ENCODE measurements around the gene SND1. TPM values are rescaled to one million over a fixed set of nuclear protein-coding genes. Genes with fewer than 3 reads are reported as not detected.
"Not testable (repeated sequence)": the region's sequence is repeated elsewhere in the genome, so short reads cannot be mapped to it uniquely, and the experiment has no call there.

SND1 gene
- total RNA-seq, 6 experiments from 2014 or later: 77.5 to 150 (median 126) TPM

DNA sequence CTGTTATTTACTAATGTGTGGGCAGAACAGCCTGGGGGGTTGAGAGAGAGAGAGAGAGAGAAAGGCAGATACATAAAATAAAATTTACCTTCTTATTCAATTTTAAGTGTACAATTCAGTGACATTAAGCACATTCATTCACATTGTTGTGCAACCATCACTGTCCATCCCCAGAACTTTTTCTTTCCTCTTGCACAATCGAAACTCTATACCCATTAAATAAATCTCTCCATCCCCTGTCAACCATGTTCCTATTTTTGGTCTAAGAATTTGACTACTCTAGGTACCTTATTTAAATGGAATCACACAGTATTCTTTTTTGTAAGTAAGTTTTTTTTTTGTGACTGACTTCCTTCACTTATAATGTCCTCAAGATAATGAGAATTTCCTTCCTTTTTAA is 181.6 kb downstream of the SND1 start:
- Histone ChIP-seq H3K4me3 (no peak overlapping the region), H3K27me3 (no peaks in the 10 kb centered on the region), H3K27ac (no peak overlapping the region), H3K4me1 (no peaks in the 10 kb centered on the region), H3K9me3 (no peaks in the 10 kb centered on the region), H3K36me3 (peaks cover 0 to 3% (median 0%) of the 10 kb centered on the region in 4 donors)
- 44% methylated on average over 1 of the region's 1 CpG for WGBS (ENCODE audit: insufficient coverage, low coverage, low lambda C conversion rate, missing lambda C conversion rate)
- peak in 3 of 4 donors; percentile 43 to 51 (median 45) for ATAC-seq
- DNase-seq: no peak
- TF ChIP-seq, protein P1, sequence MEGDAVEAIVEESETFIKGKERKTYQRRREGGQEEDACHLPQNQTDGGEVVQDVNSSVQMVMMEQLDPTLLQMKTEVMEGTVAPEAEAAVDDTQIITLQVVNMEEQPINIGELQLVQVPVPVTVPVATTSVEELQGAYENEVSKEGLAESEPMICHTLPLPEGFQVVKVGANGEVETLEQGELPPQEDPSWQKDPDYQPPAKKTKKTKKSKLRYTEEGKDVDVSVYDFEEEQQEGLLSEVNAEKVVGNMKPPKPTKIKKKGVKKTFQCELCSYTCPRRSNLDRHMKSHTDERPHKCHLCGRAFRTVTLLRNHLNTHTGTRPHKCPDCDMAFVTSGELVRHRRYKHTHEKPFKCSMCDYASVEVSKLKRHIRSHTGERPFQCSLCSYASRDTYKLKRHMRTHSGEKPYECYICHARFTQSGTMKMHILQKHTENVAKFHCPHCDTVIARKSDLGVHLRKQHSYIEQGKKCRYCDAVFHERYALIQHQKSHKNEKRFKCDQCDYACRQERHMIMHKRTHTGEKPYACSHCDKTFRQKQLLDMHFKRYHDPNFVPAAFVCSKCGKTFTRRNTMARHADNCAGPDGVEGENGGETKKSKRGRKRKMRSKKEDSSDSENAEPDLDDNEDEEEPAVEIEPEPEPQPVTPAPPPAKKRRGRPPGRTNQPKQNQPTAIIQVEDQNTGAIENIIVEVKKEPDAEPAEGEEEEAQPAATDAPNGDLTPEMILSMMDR (IDR thresholded peaks at IDR 0.05): no peak
- no peak for TF ChIP-seq POLR2A (IDR thresholded peaks at IDR 0.05)
- intact Hi-C loops (cut with DNase I): no loop called here

DNA sequence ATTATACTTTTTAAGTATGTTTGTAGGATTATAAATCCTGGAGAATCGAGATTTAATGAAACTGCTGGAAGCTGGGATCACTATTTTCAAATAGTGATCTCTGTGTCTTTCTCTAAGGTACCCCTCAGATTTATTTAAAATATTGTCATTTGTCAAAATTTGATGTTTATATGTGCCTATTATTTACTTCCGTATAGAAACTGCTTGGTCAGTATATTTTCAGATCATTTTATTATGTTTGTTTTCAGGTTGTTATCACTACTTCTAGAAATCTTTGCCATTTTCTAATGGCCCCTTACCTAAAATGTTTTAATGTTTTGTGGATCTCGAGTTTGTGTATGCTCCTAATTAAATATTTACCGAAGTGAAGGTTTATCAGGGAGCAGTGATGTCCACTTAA is 183.7 kb downstream of the SND1 start:
- WGBS (ENCODE audit: insufficient coverage, low coverage, low lambda C conversion rate, missing lambda C conversion rate): 78% methylated on average over 4 of the region's 4 CpGs
- intact Hi-C loops (cut with DNase I): no loop called here
- ATAC-seq: no peak
- DNase-seq: no peak
- H3K9me3 ChIP-seq: no peaks in the 10 kb centered on the region
- no peaks in the 10 kb centered on the region for H3K27me3 ChIP-seq
- no peak overlapping the region for H3K27ac ChIP-seq
- no peak overlapping the region for H3K4me3 ChIP-seq
- peaks cover 0 to 3% (median 0%) of the 10 kb centered on the region in 4 donors for H3K36me3 ChIP-seq
- TF ChIP-seq POLR2A (IDR thresholded peaks at IDR 0.05): no peak
- TF ChIP-seq, protein P1 (IDR thresholded peaks at IDR 0.05): no peak
- no peaks in the 10 kb centered on the region for H3K4me1 ChIP-seq

DNA sequence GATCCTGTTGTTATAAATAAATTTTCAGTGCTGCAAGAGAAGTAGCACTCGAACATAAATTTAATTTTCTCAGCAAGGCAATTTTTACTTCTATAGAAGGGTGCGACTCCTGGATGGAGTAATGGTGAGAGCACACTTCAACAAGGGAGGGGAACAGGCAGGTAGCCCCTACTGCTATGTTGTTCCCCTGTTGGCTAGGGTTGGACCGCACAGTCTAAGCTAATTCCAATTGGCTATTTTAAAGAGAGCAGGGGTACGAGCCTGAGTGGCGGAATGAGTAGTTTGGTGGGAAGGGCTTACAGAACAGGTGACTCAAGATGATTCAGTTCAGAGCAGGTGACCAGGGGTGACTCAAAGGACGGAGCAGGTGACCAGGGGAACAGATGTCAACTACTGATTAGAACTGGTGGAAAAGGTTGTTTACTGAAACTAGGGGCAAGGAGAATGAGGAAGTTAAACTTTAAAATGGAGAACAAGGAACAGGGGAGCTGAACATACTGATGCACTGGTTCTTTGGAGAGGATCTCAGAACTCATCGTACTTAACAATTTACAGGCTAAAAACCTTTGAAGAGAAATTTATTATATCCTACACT is 185.9 kb downstream of the SND1 start:
- DNase-seq; intact Hi-C loops (cut with DNase I); H3K9me3 ChIP-seq; H3K4me3 ChIP-seq; H3K36me3 ChIP-seq; H3K27me3 ChIP-seq; H3K27ac ChIP-seq; H3K4me1 ChIP-seq: not testable (repeated sequence)
- peak in 1 of 4 donors; percentile 47 for ATAC-seq
- WGBS (ENCODE audit: insufficient coverage, low coverage, low lambda C conversion rate, missing lambda C conversion rate): 81% methylated on average over 7 of the region's 7 CpGs

DNA sequence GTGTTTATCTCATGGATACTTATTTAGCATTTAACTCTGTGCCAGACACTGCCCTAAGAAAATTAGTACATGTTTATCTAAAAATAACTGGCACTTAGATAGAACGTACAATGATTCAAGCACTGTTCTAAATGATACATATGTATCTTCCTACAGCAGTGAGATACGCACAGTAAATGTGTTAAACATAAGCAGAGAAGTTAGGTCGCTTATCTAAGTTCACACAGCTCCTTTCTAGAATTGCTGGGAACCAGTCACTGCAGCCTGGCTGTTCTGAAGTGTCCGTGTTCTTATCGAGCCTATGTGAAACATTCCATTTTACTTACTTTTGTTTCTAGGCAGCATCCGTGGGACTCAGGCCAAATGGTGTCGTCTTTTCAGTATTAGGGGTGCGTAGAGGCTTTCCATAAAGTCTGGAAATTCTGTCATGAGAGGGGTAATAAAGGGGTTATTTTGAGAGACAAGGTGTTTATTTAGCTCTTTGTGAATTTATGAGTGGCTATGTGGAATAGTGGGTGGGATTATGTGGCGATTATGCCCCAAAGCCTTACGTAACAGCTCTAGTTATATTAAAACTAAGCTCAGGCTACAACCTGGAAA is 186.9 kb downstream of the SND1 start:
- Histone ChIP-seq H3K36me3 (peaks cover 0 to 3% (median 1%) of the 10 kb centered on the region in 4 donors), H3K4me3 (no peak overlapping the region), H3K27me3 (no peaks in the 10 kb centered on the region), H3K4me1 (peaks cover 0 to 3% (median 0%) of the 10 kb centered on the region in 4 donors), H3K27ac (no peak overlapping the region), H3K9me3 (no peaks in the 10 kb centered on the region)
- TF ChIP-seq POLR2A (IDR thresholded peaks at IDR 0.05): no peak
- TF ChIP-seq, protein P1 (IDR thresholded peaks at IDR 0.05): no peak
- DNase-seq: no peak
- ATAC-seq: no peak
- intact Hi-C loops (cut with DNase I): no loop called here
- 82% methylated on average over 10 of the region's 10 CpGs for WGBS (ENCODE audit: insufficient coverage, low coverage, low lambda C conversion rate, missing lambda C conversion rate)

DNA sequence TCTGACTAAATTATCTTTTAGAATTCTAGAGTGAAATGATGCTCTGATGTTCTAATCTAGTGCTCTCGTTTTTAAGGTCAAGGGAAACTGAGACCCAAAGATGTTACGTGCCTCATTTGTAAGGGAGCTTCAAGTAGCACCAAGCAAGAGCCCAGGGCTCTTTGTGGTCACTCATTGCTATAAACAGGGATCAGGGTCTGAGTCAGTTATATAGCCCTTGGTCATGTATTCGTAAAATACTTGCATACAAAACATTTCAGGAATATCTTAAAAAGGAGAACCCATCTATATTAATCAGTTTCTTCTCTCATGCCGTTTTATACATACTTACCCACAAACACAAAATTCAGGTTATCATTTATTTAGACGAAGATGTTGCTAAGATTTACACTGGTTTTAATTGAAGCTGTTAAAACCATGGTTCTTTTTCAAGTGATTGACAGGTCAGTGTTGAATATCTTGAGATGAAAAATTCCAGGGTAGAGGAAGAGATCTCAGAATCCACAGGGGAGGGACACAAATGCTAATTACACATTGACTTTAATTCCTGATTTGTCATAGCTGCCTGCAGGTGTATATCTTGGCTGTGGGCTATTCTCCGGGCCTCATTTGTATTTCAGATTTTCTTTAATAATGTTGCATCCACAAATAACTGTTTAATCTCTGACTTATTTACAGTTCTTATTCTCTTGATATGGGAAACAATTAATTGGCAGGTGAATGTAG is 188.4 kb downstream of the SND1 start:
- DNase-seq (no peak), ATAC-seq (no peak)
- Histone ChIP-seq H3K36me3 (peaks cover 0 to 3% (median 1%) of the 10 kb centered on the region in 4 donors), H3K9me3 (no peaks in the 10 kb centered on the region), H3K4me1 (peaks cover 0 to 16% (median 0%) of the 10 kb centered on the region in 4 donors), H3K4me3 (no peak overlapping the region), H3K27ac (no peak overlapping the region), H3K27me3 (no peaks in the 10 kb centered on the region)
- intact Hi-C loops (cut with DNase I): no loop called here
- 87% methylated on average over 6 of the region's 6 CpGs for WGBS (ENCODE audit: insufficient coverage, low coverage, low lambda C conversion rate, missing lambda C conversion rate)
- TF ChIP-seq, protein P1 (IDR thresholded peaks at IDR 0.05): no peak
- TF ChIP-seq POLR2A (IDR thresholded peaks at IDR 0.05): no peak

Data from right lobe of liver (tissue), 6 donors.